Stimulated activated CD4-positive, alpha-beta T cell treated with anti-CD3 and anti-CD28 coated beads, Interleukin-12 subunit alpha, Interleukin-12 subunit beta, amount 100 ng/mL, for 48 hours (primary cell): Measurements from ENCODE around the gene HSFX3.
"Not testable (repeated sequence)": the region's sequence is repeated elsewhere in the genome, so short reads cannot be mapped to it uniquely, and the experiment has no call there.

Source experiments
- DNase-seq, 3 donors: peaks; one replicate each; pipeline ENCODE4 v3.0.0-alpha.2; 2020; ENCODE audit warnings: low read depth in 2 of 3, low spot score in 1 of 3

HSFX3 gene

GRCh38 chrX:149545545-149546543, 3.9 kb downstream of the HSFX3 start:
- not testable (repeated sequence) for DNase-seq

- no peak for DNase-seq
These were observed 8.1 kb downstream of the HSFX3 start for GRCh38 chrX:149541521-149542047.

- peak; percentile 73 to 84 (median 81) for DNase-seq
These were observed 8.9 kb downstream of the HSFX3 start, which contains the start of gene EOLA1 for GRCh38 chrX:149540621-149541520. TSS of gene EOLA1 (plus strand) at chrX:149541012. CDS start at chrX:149545631, 4,619 bp downstream.

DNA sequence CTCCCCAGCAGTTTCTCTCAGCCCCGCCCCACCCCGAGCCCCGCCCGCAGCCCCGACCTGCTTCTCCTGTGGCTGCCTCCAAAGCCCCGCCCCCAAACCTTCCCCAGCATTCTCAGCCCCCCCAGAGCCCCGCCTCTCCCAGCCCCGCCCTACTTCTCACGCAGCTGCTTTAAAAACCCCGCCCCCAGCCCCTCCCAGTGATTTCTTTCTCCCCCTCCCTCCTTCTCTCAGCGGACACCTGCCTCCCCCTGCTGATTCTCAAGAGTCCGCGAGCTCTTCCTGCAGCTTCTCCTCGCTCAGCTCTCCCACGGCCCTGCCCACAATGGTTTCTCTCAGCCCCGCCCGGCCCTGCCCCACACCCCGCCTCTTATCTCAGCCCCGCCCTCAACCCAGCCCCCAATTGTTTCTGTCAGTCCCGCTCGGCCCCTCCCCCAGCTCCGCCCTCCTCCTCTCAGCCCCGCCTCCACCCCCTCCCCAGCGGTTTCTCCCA, 9.5 kb downstream of the HSFX3 start:
- DNase-seq = peak; percentile 78 to 85 (median 80)

- peak; percentile 60 to 69 (median 69) for DNase-seq
These were observed 10.2 kb downstream of the HSFX3 start for GRCh38 chrX:149539283-149540130.

DNA sequence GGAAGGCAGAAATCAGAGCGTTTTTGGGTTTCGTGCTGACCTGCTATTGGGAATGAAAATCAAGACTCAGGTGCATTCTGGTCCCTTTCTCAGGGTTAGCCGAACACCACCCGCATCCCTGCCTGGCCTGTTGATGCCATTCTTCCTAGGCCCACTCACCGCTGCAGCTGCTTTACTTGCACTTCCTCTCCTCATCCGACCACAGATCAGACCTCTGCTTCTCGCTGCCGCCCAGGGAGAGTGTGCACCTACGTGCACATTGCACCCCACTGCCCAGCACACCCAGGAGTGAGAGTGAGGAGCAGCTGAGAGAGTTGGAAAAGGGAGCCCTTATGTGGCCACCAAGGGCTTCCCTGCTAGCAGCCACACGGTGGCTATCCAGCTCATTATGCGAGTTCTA, 12.2 kb downstream of the HSFX3 start:
- DNase-seq = not testable (repeated sequence)

DNA sequence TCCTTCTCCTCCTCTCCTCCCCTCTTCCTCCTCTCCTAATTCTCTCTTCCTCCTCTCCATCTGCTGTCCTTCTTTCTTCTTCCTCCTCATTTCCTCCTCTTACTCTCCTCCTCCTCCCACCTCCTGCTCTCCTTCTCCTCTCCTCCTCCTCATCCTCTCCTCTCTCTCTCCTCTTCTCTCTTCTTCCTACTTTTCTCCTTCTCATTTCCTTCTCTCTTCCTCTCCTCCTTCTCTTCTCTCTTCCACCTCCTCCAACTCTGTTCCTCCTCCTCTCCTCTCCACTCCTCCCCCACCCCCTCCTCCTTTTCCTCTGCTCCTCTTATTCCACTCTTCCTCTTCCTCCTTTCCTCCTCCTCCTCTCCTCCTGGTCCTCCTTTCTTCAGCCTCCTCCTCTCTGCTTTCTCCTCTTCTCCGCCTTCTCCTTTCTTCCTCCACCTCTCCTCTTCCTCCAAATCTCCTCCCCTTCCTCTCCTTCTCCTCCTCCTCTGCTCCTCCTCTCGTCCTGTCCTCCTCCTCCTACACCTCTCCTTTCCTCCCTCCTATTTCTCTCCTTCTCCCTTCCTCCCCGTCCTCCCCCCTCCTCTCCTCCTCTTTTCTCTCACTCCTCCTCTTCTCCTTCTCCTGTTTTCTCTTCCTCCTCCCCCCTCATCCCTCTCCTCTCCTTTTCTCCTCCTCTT, 14.7 kb downstream of the HSFX3 start:
- not testable (repeated sequence) for DNase-seq

DNA sequence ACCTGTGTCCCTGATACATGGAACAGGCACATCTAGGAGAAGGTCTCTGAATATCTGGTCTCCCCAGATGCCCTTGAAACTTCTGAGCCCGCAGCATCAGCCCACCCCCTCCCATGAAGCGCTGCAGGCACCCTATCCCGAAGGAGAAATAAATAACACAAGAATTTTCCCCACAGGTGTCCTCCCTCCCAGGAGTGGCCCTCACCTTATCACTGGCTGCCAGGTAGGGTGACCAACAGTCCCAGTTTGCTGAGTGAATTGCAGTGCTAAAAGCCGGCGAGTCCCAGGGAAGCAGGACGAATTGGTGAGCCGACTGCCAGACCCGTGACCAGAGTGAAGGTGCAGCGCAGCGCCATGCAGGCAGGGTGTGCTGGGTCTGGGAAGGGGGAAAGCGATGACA, 15.7 kb downstream of the HSFX3 start:
- not testable (repeated sequence) for DNase-seq

DNA sequence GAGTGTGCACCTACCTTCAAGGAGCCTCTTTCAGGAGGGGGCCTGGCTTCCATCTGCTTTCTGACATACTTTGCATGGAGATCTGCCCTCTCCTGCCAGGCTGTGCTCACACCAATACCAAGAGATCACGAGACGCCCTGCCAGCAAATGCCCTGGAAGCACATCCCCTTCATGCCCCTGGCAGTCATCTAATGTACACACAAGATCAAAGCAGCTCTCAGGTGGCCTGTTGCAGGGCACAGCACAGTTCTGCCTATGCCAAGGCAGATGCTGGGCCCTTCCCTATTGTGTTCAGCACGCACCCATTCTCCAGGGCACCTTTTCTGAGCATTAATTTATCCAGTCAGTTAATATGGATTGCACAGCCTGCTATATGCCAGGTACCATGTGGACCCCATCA, 16.9 kb downstream of the HSFX3 start:
- DNase-seq = not testable (repeated sequence)

- no peak for DNase-seq
These were observed 18.1 kb downstream of the HSFX3 start for GRCh38 chrX:149531599-149531998.

DNA sequence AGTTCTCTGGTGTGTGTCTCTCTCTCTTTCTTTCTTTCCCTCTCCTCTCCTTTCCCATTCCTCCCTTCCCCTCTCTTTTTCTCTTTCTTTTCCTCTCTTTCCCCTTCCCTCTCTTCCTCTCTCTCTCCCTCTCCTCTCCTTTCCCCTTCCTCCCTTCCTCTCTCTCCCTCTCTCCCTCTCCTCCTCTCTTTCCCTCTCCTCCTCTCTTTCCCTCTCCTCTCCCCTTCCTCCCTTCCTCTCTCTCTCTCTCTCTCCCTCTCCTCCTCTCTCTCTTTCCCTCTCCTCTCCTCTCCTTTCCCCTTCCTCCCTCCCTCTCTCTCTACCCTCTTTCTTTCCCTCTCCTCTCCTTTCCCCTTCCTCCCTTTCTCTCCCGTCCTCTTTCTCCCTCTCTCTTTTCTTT, 21.3 kb downstream of the HSFX3 start:
- no peak for DNase-seq

DNA sequence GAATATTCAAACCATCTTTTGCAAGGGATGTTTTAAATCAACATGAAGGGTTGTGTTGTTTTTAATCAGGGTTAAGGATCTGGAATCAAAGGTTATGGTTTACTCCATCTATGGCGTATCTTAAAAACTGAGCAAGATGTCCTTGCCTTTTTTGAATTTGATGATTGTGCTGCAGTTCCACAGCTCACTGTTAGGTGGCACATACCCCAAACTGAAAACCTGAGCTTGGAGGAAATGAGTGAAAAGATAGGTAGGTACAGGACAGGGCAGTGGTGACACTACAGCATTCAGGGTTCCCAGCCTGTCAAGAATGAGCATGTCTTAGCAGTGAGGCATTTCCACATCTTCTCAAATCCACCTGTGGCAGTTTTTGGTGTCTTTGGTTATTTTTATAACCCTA, 22.0 kb downstream of the HSFX3 start:
- DNase-seq = no peak

DNA sequence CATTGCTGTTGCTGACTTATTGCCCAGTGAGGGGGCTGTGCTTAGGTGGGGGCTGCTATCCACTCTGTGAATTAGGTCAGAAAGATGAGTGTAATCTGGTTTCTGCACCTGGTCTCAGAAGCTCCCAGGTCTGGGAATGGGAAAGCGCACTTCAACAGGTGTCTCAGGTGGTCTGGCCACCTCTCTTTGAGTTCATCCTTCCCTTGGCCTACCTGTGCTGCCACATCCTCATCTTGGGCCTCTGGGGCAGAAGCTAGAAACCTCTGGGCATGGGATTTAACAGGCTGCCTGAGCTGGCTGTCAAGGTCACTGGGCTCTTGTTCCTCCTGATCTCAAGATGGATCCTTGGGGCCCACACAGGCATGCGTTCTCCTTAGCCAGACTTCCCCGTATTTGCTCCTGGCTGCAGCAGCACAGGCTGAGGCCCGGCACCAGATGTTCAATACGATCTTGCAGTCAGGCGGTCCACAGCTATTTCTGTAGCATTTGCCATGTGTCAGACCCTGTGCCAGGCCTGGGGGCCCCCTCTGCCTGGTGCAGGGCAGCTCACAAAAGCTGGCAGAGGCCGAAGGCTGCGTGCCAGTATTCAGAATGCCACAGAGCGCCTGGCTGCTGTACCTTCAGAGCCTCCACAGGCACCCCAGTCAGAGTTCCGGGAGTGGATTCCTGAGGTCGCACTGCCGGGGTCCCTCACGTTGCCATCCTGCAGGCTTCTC, 23.2 kb downstream of the HSFX3 start:
- not testable (repeated sequence) for DNase-seq

DNA sequence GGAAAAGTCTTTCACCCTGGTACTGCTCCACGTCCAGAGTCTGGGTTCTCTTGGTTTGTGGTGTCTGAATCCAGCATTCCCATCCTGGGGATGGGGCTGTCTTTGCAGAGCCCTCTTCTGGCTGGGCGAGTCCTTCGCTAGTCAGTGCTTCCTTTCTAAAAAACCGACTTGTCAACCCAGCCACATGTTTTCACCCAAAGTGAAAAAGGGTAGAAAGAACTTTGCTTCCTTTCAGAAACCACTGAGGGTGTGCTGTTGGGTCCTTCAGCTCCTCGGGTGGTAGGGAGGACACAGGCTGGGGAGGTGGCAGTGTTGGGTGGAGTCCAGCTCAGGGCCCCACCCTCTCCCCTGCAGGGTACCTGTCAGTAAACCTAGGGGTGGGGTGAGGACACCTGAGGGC, 23.8 kb downstream of the HSFX3 start:
- not testable (repeated sequence) for DNase-seq

- DNase-seq = peak in 2 of 3 donors; percentile 45 to 48
These were observed 24.3 kb downstream of the HSFX3 start for GRCh38 chrX:149525389-149525788.

DNA sequence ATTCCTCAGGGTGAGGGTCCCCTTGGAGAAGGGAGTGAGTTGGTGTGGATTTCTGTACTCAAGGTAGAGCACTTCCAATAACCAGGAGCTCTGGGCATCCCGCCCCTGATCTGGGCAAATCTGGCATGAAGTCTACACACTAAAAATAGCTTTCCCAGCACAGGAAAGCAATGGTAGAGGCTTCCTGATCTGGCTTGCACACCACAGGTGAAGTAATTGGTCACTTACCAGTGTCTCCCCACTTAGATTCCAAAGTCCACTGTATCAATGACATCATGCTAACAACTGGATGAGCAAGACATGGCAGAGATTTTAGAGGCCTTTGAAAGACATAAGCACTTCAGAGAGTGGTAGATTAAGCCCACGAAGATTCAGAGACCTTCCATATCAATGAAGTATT, 26.8 kb downstream of the HSFX3 start:
- DNase-seq = no peak

DNA sequence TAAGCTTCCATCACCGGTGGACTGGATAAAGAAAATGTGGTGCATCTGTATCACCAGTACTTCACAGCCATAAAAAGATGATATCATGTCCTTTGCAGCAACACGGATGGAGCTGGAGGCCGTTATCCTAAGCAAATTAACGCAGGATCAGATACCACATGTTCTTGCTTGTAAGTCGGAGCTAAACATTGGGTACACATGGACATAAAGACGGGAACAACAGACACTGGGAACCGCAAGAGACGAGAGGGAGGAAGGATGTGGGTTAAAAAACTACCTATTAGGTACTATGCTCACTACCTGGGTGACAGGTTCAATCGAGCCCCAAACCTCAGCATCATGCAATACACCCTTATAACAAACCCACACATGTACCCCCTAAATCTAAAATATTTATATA, 28.3 kb downstream of the HSFX3 start:
- no peak for DNase-seq

DNA sequence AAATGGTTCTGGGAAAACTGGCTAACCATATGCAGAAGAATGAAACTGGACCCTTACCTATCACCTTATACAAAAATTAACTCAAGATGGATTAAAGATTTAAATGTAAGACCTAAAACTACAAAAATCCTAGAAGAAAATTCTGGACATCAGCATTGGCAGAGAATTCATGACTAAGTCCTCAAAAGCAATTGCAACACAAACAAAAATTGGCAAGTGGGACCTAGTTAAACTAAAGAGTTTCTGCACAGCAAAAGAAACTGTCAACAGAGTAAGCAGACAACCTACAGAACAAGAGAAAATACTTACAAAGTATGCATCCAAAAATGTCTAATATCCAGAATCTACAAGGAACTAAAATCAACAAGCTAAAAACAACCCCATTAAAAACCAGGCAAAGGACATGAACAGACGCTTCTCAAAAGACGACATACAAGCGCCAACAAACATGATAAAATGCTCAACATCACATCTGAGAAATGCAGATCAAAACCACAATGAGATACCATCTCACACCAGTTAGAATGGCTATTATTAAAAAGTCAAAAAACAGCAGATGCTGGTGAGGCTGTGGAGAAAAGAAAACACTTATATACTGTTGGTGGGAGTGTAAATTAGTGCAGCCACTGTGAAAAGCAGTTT, 29.0 kb downstream of the HSFX3 start:
- not testable (repeated sequence) for DNase-seq
